ENCODE results near the gene NKX6-1.

NKX6-1 gene

DNA sequence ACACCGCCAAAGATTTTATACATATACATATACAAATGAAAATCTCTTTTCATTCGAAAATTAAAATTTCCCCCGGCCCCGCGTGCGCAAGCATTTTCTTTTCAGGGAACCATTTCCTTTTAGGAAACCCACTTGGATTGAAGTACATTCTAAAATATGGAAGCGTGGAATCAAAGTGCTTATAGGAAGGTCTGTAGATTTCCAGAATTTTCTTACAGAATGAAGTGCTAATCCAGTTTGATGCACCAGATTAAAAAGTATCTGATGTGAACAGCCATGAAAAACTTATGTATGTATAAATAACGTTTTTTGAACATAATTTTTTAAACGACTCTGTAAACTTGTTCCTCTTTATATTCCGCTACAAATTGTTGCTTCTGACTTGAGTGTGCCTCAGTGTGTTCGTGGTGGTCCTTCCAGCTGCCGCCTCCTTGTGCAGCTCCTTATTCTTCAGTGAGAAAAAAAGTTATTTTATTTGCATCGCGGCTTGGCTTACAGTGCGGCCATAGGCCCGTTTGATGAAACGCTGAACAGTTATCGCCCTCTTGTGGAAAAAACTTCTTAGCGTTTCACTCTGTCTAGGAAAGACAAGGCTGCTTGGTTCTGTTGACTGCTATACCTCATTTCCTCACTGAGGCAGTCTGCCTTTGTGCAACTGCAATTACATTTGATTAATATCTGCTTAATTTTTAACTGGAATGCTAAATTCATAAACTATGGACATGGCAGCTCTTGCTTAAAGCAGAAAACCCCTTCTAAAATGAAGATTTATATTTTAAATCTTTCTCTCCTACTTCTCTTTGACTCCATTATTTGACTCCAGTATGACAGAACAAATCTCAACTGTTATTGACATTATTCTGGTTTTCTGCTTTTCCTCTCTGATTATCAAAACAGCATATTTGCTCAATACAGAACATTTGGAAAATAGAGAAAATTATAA lies 4.7 kb upstream of the NKX6-1 start:
- TF ChIP-seq, protein P1, sequence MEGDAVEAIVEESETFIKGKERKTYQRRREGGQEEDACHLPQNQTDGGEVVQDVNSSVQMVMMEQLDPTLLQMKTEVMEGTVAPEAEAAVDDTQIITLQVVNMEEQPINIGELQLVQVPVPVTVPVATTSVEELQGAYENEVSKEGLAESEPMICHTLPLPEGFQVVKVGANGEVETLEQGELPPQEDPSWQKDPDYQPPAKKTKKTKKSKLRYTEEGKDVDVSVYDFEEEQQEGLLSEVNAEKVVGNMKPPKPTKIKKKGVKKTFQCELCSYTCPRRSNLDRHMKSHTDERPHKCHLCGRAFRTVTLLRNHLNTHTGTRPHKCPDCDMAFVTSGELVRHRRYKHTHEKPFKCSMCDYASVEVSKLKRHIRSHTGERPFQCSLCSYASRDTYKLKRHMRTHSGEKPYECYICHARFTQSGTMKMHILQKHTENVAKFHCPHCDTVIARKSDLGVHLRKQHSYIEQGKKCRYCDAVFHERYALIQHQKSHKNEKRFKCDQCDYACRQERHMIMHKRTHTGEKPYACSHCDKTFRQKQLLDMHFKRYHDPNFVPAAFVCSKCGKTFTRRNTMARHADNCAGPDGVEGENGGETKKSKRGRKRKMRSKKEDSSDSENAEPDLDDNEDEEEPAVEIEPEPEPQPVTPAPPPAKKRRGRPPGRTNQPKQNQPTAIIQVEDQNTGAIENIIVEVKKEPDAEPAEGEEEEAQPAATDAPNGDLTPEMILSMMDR (IDR thresholded peaks at IDR 0.05; ENCODE audit: insufficient read depth, missing control alignments) = peak; percentile 83
- FAIRE-seq (peak; percentile 88), DNase-seq (ENCODE audit: insufficient read length, low spot score) (no peak)

DNA sequence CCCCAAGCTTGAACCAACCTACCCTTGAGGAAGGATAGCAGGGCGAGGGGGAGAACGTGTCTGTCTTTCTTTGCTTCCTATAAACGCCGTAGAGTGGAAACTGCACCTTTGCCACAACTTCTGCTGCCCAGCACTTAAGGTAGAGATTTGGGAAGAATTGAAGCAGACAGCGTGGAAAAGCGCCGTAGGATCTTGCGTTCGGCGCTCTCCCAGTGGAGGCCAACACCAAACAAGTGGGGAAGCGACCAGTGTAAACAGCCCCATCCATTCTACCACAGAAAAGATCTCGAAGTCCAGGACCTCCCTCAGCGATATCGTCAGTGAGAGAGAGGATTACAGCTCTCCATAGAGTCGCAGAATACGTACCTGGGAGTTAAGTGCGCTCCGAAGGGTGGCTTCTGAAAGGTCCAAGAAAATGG lies 3.9 kb upstream of the NKX6-1 start:
- TF ChIP-seq, protein P1 (IDR thresholded peaks at IDR 0.05; ENCODE audit: insufficient read depth, missing control alignments) = no peak
- FAIRE-seq (no peak), DNase-seq (ENCODE audit: insufficient read length, low spot score) (no peak)

DNA sequence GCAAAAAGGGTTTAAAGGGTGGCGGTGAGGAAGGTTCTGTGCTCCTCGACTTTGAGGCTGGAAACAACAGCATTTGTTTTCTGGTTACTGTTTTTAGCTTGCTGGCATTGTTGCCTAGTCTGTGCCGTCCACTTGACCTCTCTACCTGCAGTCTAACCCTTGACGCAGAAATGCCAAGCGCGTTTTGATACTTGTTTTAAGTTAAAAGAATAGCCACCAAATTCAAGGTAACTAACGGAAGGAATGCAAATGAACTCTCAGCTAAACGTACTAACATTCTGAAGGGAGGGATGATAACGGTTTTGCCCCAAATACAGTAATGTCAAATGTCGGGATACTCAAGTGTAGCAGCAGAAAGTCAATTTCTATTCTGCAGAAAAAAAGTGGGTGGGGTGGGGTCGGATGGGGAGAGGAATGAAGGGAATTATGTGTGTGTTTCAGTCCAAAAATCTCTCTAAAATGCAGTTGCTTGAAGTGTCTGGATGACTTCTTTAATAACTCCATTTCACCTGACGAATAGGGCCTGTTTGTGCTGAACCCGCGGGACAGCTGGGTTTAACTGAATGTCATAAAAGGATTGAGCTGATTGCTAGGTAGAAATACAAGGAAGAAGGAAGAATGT lies 3.4 kb upstream of the NKX6-1 start:
- TF ChIP-seq, protein P1 (IDR thresholded peaks at IDR 0.05; ENCODE audit: insufficient read depth, missing control alignments) = no peak
- DNase-seq (ENCODE audit: insufficient read length, low spot score) (no peak), FAIRE-seq (no peak)

DNA sequence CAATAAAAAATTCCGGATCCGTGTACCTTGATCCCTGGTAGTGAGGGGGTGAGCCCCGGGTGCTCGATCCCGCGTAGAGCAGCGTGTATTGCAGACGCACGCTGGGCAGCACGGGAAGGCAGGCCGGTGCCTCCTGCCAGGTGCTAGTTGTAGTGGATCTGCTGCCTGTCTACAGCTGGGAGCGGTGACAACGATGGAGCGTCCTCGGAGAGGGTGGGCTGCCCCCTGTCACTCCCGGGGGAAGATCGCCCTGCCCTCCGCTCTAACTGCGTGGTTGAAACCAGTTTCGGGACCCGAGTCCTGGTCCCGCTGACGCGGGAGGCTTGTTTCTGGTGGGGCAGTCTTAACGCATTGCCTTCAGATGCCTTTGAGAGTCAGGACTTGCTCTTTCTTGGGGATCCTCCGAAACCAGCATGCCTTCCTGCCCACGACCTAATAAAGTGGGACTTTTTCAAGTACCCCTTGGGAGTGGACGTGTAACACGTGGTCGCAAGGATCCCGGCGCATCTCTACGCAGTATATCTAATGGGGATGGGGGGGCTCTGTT lies 2.7 kb upstream of the NKX6-1 start:
- FAIRE-seq = no peak
- TF ChIP-seq, protein P1 (IDR thresholded peaks at IDR 0.05; ENCODE audit: insufficient read depth, missing control alignments) = no peak
- DNase-seq (ENCODE audit: insufficient read length, low spot score) = no peak

DNA sequence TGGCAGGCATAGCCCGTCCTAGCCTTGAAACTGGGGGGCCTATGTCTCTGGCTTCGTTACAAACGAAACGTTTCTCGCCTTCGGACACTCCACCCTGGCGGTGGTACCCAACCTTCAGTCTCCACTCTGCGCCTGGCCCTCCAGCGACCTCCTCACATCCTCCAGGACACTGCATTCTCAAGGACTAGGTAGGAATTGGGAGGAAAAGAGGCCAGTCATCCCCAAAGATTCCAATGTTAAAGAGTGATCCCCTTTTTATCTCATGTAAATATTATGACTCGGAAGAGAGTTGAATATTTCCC lies 2.1 kb upstream of the NKX6-1 start:
- DNase-seq (ENCODE audit: insufficient read length, low spot score) (no peak), FAIRE-seq (no peak)
- TF ChIP-seq, protein P1 (IDR thresholded peaks at IDR 0.05; ENCODE audit: insufficient read depth, missing control alignments) = no peak

DNA sequence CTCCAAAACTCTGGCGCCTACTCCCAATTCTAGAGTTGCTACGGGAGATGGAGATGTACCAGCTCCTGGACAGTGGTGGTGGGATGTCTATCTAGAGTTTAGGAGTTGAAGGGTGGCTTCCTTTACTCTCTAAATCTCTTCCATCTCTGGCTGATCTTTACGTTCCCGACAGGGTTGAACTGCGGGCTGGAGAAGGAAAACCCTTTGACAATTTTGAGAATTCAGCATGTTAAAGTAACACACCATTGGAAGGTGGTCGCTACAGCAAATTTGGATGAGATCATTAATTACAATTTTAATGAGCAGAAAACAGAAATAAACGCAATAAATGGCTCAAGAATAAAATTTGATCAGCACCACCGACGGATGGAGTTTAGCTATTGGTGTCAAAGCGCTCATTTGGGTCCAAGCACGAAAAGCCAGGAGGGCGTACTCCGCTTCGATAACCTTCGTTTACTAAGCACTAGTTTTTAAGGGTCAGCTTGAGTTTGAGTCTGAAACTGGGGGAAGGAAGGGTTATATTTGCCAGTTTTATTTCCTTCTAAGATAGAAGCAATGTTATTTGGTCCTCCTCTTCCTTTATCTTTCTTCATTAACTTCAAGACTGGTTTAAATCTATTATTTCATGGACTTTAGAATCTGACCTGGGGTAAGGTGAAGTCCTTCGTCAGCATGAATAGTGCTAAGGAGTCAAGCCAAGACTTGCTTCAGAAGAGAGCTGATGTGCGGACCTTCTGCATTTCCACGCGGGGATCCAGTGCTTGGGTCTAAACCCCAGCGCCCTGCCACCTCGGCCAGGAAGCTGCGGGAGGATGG lies 1.5 kb upstream of the NKX6-1 start:
- TF ChIP-seq, protein P1 (IDR thresholded peaks at IDR 0.05; ENCODE audit: insufficient read depth, missing control alignments) = no peak
- no peak for FAIRE-seq
- no peak for DNase-seq (ENCODE audit: insufficient read length, low spot score)
